Measurements from ENCODE around the gene GDF10.

GDF10 gene

DNA sequence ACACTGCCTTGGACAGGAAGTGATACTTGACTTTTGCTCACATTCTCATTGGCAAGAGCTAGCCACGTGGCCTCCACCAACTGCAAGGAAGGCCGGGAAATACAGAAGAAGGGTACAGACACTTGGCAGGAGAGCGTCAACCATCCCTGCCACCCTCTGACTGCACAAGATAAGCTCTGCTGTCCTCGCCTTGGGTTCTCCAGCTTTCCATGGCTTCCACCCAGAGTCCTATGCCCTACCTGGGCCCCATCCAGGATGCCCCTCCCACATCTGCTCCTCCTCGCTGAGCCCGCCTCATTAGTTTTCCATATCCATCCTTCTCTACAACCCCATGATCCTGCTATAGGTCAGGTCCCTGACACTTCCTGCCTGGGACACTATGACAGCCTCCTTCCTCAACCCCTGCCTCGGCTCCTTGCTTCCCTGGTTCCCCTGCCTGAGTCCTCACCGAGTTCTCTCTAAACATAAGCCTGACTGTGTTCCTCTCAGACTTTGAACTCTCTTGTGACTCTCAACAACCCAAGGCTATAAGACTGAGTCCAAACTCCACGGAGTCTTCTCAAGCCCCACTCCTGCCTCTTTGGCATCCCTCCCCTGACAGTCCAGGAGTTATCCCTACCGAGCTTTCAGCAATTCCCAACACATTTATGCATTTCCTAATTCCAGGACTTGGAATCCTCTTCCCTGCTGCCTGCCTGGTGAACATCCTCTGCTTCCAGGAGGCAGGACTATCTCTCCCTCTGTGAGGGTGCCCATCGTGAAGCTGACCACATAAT lies 23.2 kb upstream of the GDF10 start:
- no peak for DNase-seq

DNA sequence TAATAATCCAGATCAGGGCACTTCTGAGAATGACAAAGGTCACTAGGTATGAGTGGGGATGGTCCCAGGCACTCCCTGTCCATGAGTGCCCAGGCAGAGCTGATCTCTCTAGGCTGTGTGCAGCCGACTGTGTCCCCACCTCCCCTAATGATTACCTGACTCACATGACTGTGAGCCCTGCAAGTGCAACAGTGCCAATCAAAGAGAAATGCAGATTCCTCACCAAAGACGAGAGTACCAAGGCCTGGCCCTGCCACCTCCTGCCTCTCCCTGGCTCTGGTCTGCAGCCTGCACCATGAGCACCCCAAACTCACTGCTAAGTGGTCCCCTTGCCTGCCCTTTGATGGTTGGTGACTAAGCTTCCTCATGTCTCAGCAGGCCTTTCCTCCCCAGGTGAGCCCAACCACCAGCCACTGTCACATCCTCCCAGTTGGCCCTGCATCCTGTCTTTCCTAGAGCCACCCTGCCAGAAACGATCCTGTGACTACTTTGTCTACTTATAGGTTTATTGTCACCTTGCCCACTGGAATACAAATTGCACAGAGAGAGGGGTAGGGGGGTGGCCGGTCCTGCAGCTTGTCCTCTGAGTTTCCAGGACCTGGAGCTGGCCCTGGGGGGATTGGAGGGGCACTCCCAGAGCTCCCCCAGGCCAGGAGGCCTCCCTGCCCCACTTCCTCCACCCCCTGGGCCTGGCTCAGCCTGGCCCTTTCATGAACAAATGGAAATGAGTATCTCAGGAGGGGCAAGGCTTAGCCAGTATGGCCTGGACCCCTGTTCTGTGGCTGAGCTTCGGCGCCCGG lies 22.4 kb upstream of the GDF10 start:
- DNase-seq: no peak

DNA sequence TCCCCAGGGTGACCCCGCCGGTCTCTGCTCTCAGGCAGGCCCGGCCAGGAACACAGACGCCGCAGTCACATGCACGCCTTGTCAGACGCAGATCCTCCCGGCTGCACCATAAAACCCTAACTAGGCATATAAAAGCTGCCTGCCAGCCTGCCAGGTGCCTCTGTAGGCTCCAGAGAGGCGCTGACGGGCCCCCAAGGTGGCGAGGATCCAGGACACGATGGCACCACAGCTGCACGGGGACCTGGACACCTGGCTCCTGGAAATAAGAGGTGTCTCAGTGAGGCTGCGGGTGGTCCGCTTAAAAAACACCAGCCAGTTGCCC lies 21.9 kb upstream of the GDF10 start:
- DNase-seq: no peak

DNA sequence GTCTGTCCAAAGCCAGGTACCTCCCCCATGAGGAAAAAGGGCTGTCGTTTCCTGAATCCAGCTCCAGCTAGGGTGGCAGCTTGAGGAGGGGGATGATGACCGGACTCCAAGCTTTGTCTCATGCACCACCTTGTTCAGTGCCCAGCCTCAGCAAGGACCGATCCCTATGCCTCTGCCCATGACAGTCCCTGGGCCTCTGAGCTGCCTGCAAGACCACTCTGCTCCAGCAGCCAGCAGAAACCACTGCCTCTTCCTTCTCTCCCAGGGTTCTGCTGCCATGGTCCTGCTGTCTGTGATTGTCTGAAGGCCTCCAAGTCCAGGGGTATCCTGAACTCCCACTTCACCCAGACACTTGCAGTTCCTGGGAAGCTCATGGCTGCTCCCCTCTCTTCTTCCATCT lies 21.3 kb upstream of the GDF10 start:
- no peak for DNase-seq

DNA sequence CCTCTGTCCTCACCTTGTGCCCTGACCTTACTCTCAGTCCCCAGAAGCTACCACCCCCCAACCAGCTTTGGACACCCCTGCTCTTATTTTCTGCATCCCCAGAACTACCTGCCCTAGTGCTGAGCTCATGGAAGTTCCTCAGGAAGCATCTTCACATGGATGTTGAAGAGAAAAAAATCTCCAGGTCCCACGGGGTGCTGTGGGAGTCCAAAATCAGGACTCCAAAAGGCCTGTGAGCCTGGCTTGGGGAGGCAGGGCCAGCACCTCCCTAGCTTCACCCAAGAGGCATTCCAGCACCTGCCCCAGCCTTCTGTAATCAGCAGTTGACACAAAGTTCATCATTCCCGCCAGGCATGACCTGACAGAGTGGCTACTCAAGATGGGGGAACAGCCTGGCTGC lies 20.7 kb upstream of the GDF10 start:
- DNase-seq: no peak

DNA sequence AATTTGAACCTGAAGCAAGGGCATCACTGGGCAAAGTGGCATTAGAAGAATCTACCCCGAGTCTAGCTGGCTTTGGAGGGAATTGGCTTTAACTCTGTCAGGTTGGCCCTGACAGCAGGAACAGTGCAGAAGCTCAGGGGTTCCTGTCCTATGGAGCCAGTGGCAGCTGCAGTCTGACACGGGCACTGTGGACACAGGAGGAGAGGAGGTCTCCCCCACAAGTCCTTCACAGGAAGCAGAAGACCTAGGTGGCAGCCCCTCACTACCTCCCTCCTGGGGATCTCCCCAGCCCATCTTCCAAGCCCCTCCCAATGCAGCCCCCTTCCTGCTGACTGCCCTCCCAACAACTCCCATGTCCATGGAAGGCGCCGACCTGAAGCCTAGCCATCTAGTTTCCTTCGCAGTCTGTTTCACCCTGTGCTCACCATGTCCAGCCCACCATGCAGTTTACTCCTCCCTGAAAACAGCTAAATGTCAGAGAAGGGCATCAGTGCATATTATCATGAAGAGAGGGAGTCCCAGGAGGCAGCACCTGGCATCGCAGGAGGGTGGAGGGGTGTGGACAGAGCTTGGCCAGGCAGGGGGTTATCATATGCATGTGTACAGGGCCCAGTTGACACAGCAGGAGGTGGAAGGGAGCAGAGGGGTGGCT lies 17.9 kb upstream of the GDF10 start:
- no peak for DNase-seq

DNA sequence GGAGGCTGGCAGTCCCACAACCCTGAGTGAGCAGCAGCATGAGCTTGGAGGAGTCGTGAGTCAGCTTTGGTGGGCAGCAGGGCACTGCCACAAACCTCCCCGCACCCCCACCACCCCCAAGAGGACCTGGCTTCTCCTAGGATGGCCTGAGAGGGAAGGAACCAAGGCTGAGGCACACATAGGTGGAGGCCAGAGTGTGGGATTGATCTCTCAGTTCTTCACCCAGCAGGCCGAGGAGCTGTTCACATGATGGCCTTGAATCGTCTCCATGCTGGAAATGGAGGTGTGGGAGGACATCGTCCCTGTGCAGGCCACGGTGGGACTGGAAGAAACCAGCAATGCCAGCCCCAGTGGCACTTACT lies 17.4 kb upstream of the GDF10 start:
- no peak for DNase-seq

DNA sequence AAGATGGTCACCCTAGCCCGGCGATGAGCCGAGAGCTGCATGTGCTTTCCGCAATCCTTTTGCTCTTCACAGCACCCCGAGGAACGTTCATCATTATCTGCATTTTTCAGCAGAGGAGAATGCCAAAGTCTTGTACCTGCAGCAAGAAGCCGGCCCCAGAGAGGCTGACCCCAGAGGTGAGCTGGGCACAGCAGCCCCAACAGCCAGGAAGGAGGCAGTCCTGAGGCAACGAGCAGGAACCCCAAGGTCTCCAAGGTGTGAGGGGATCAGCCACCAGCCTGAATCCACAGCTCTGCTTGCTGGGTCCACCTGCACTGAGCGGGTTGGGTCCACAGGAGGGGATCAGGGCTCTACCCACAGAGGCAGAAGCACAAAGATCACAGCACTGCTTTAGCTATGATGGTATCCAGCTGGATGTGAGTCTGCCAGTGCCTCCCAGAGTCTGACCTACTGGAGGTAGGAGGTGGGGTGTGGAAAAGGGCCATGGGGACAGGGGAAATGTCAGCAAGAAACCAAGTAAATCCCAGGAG lies 16.8 kb upstream of the GDF10 start:
- no peak for DNase-seq

DNA sequence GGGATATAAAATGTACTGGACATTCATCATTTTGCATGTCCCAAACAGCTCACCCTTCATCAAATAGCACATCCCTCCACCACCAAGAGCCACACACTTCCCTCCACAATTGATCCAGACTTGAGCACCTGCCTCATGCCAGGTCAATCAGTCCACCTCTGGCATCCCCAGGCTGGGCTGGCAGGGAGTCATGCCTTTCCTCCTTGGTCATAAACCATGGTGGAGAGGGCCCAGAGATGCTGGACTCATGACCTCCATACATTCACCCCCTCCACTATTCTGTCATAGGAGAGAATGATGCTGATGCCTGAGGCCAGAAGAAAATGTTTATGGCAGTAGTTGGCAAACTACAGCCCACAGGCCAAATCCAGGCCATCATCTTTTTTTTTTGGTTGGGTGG lies 16.1 kb upstream of the GDF10 start:
- no peak for DNase-seq

DNA sequence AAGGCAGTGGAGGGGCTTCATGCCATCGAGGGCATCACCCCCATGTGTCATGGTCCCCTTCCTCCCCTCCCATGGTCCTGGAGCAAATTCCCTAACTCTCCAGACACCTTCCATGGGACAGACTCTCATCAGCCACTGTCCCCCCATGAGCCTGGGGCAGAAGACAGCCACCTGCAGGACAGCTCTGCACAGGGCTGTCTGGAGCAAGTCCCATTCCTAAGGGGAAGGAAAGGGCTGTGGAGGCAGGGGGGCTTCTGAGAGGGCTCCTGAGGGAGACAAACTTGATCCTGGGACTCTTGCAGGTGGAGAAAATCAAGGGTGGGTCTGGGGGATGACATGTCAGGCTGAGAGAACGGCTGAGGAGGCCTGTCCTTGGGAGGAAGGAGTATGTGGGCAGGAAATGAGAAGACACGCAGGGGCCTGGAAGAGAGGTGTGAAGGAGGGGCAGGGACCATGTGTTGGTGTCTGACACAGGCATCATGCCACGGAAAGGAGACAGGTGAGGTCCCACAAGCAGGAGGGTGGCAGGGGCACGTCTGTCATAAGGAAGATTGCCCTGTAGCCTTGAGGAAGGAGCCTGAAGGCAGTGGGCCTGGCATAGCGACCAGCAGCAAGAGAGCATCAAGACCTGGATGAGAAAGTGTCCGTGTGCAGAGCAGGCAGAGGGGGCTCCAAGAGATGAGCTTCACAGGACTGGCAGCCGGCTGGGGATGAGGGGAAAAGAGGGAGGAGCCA lies 14.4 kb upstream of the GDF10 start:
- no peak for DNase-seq

DNA sequence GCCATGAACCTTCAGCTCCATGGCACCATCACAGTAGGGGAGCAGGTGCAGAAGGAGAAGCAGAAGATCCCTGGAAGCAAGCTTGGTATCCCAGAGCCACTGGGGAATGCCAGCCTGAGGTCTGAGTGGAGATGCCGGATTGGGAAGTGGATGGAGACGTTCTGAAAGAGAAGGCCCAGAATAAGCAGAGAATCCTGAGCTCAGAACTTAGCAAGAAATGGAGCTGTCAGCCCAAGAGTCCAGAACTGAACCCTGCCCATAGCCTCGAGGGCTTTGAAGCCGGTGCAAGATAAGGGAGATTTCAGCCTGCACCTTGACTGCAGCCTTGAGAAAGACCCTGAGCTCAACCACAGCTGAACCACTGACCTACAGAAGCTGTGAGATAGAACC lies 13.9 kb upstream of the GDF10 start:
- DNase-seq: no peak

DNA sequence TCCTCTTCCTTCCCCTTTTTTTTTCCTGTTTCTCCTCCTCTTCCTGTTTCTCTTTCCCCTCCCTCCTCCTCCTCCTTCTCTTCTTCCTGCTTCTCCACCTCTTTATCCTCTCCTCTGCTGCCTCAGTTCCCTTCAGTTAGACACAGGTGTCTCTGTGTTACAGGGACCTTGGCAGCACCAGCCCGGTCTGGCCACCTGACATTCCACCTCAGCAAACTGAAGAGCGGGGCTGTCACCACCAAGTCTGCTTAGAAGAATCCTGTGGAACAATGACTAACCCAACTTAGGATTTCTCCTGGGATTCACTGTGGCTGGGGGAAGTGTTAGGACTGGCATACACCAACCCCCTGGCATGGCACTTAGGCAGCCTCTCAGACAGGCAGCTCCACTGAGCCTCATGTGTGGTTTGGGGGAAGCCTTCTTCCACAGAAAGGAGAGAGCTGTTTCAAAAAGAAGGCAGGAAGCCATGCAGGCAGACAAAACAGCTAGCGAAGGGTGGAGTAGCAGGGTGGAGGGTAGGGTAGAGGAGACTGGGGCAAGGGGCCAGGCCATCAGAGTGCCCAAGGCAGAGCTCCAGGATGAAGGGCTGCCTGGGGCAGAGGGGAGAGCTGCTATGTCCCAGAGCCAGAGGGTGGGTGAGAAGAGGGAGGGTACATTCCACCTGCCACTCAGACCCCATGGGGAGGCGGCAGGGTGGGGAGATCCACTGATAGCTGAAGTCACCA lies 13.2 kb upstream of the GDF10 start:
- no peak for DNase-seq

DNA sequence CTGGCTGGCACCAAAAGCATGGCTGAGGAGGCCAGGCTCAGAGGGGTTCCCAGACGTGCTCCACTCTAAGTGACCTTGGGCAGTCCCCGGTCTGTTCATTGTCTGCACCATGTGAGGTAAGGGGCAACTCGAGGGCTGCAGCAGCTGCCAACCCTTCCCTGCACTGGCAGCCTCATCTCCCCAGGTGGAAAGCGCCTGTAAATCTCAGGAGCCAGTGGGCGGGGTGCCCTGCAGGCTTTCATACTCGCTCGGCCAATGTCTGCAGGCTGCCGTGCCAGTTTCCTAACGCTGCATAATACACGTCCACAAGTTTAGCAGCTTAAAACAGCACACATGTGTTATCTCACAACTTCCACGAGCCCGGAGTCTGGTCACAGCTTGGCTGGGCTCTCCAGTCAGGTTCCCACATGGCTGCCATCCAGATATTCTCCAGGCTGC lies 12.6 kb upstream of the GDF10 start:
- DNase-seq: no peak

DNA sequence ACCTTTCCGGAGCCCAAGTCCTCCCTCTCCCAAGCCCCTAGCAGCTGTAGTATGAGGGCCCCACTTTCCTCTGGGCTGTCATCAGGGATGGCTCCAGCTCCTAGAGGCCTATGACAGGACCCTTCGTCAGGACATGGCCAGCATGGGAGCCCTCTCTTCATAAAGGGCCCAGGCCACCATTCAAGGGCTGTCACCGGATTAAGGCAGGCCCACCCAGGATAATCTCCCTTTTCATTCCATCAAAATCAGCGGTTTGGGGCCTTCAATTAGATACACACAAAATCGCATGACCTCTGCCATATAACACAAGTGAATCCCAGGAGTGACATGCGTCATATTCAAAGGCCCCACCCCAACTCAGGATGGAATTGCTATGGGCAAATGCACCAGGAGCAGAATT lies 12.2 kb upstream of the GDF10 start:
- DNase-seq: no peak

DNA sequence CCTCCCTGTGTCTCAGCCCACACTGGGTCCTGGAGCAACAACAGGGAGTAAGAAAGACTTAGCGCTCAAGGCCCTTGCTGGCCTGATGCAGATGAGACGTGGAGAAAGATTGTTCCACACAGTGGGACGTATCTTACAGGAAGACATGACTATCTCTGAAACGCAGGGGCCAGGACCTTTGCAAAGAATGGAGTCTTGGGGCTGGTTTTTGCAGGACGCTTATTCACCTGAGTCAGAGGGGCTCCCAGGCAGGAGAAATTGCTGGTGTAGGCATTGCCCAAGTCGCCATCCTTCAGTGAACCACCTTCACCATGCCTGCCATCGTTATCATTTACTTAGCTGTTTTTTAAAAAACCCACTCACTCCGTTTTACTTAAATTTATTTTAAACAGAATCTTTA lies 11.8 kb upstream of the GDF10 start:
- DNase-seq: no peak

DNA sequence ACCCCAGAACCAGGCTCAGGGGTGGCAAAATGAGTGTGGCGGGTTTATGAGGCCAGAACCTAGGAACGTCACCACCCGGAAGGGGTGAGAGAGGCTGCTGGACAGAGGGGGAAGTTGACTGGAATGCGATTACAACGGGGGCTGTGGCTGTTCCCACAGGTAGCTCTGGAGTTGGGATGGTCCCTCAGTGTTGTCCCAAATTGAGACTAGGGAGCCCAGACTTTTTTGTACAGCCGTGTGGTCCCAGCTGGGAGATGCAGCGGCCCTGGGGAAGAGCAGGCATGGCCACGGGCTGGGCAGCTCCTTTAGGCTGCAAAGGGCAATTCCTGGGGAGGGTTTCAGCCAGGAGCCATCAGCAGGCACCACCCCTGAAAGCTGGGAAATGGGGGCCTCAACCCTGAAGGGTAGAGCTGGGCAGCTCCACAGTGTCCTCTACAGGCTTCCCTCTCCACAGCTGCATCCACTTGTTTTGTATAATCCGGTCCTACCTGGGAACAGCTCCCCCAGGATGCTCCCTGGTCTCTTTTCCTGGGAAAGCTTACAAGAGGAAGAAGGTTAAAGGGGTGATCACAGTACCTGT lies 11.0 kb upstream of the GDF10 start:
- no peak for DNase-seq

DNA sequence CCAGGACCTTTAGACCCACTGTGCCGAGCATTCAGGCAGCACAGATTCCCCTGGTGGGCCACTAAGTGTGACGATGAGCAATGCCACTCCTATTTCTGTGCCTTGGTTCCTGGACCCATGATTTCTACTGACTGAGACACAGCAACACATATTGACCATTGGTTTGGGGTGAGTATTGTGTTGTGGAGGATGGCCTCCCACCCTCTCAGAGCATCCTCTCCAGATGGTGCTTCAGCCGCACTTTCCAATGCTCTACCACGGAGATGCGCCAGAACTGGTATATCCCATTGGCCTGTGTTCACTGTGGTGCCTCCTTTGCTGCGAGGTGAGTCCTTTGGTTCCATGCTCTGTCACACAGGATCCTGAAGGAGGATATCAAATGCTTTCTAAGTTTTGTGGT lies 10.1 kb upstream of the GDF10 start:
- DNase-seq: no peak

DNA sequence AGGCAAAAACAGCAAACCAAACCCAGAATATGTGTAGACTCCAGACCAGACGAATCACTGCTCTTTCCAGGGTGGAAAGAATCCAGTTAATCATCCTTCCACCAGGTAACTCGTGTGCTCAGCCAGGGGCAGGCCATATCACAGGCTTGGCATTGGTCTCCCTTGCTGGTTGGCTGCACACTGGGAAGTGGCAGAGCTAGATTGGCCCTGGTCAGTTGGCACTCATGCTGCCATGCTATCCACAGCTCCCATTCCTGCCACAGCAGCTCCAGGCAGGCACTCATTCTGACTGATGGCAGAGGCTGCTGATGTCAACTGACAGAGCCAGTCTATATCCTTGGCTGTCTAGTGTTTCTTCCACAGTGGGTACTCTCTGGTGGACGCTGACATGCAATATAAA lies 9.7 kb upstream of the GDF10 start:
- no peak for DNase-seq

DNA sequence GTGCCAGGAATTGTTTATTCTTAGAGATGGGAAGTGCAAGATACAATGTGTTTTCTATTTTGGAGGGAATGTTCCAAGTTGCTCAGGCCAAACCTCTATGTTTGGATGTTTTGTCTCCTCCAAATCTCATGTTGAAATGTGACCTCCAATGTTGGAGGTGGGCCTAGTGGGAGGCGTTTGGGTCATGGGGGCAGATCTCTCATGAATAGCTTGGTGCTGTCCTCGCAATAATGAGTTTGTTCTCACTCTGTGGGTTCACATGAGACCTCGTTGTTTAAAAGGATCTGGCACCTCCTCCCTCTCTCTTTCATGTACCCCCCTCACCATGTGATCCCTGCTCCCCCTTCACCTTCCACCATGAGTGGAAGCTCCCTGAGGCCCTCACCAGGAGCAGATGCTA lies 8.3 kb upstream of the GDF10 start:
- DNase-seq: no peak

DNA sequence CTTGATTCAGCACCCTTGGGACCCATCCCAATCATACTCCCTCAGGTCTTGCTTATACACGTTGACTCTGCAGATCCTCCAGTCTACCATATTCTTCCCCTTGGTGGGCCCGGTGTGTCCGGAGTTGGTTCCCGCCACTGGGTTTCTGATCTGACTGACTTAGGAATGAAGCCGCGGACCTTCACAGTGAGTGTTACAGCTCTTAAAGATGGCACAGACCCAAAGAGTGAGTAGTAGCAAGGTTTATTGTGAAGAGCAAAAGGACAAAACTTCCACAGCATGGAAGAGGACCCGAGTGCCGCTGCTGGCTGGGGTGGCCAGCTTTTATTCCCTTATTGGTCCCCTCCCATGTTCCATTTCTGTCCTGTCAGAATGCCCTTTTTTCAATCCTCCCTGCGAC lies 5.9 kb upstream of the GDF10 start:
- DNase-seq: no peak

DNA sequence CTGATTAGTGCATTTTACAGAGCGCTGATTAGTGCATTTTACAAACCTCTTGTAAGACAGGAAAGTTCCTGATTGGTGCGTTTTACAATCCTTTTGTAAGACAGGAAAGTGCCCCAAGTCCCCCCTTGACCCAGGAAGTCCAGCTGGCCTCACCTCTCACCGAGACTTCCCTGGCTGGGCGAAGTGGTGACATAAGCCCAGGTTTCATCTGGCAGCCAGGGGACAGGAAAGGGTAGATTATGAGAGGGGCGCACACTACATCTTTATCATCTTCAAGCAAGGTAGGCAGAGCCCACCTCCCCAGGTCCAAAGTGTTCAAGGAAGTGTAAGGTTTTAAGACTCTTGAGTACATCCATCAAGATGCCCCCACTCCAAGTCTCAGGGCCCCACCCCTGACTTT lies 5.5 kb upstream of the GDF10 start:
- DNase-seq: no peak

DNA sequence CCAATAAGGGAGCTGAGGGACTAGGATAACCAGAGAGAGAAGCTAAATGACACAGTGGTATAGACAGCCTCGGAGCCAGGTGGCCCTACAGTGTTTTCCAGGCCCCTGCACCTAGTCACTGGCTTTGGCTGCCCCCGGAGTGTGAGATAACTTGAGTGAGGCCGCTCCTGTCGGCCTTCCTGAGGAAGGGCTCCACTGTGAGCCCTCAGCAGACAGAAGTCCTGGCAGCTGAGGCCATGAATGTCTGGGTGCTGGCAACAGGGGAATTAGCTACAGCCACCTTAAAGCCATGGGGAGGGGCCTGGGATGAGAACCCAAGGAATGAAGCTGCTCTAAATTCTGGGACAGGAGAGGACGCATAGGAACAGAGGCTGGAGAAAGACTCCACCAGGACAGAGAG lies 4.6 kb upstream of the GDF10 start:
- DNase-seq: no peak

Measured in DMS 273 treated with DMSO at 0.1 percent for 48 hours (cell line).